ENCODE data around the gene IQGAP2. TPM values are rescaled to one million over a fixed set of nuclear protein-coding genes. Genes with fewer than 3 reads are reported as not detected.

IQGAP2 gene
- total and polyA plus RNA-seq, 9 of the 15 experiments (the other 6 are each of a cell fraction or from before 2014, with no cell fraction given): 8.7 to 23.2 (median 17.4) TPM

GRCh38 chr5:76714751-76715485 is 311.8 kb downstream of the IQGAP2 start:
- Histone ChIP-seq H3K4me1 (replicated peaks in 1 of 2; ENCODE audit: control insufficient read depth in 2 of 2, insufficient read depth in 2 of 2, low read length in 2 of 2) (peaks cover 8 to 18% of the 10 kb centered on the region in 2 experiments; a peak in 4 of 5 replicates), H3K36me3 (ENCODE audit: control insufficient read depth, insufficient read depth, low read length) (no peaks in the 10 kb centered on the region), H3K9ac (ENCODE audit: insufficient read depth in 1 of 2, low read depth in 2 of 2, low read length in 2 of 2) (peak overlapping the region in 1 of 2 experiments; percentile 81; a peak in 1 of 4 replicates), H3K27ac (ENCODE audit: extremely low read depth, low read depth, low read length) (no peak overlapping the region), H3K79me2 (ENCODE audit: control insufficient read depth, insufficient read depth, low read length) (peaks cover 37% of the 10 kb centered on the region), H3K4me2 (ENCODE audit: insufficient read depth, low read length) (no peak overlapping the region), H3K4me3 (no peak overlapping the region), H3K9me3 (replicated peaks; ENCODE audit: control insufficient read depth, insufficient read depth, low read depth, low read length) (no peaks in the 10 kb centered on the region), H3K27me3 (ENCODE audit: control insufficient read depth in 2 of 2, insufficient read depth in 2 of 2, low read length in 2 of 2) (no peaks in the 10 kb centered on the region), H3K9me1 (ENCODE audit: control insufficient read depth, insufficient read depth, low read length) (no peaks in the 10 kb centered on the region), H4K20me1 (replicated peaks; ENCODE audit: control insufficient read depth, insufficient read depth, low read length) (no peaks in the 10 kb centered on the region), H2AFZ (ENCODE audit: low read depth, low read length) (peak overlapping the region; percentile 97)
- no peak for ATAC-seq
- intact Hi-C loops (cut with micrococcal nuclease): no loop called here
- ChIA-PET CTCF (ENCODE audit: low intra/inter-chr PET ratio) (interaction anchor here (2.3 kb wide), 1 partner anchor 59 kb away, joined by 12 read pairs; no protein-coding TSS in a partner anchor), POLR2A (interaction anchor here (0.5 to 0.6 kb wide), 2 partner anchors 25 to 539 kb away, joined by 3 read pairs; no protein-coding TSS in a partner anchor)
- WGBS (ENCODE audit: insufficient coverage, low coverage, missing lambda C conversion rate): 95% methylated on average over 43 of the region's 52 CpGs
- no peak for FAIRE-seq
- DNase-seq (ENCODE audit: extremely low read depth in 1 of 4, low spot score in 3 of 4): no peak
- BruUV-seq (replicated peaks): no TSS peak
- in situ Hi-C loops (cut with MboI): no loop called here
- TF ChIP-seq NR2F6 (CRISPR knock-in tag; IDR thresholded peaks at IDR 0.05) (no peak), PTTG1 (tag; IDR thresholded peaks at IDR 0.05; ENCODE audit: low read depth) (no peak), EP400 (IDR thresholded peaks at IDR 0.05) (no peak), NR4A1 (CRISPR knock-in tag; IDR thresholded peaks at IDR 0.05) (no peak), NR4A1 (tag; IDR thresholded peaks at IDR 0.05) (no peak), ZBTB33 (CRISPR knock-in tag; IDR thresholded peaks at IDR 0.05) (peak; percentile 96), ATF3 (IDR thresholded peaks at IDR 0.05) (0 out of 2 replicates have a peak, but pooled peaks have one; percentile 15), ATF3 (CRISPR knock-in tag; conservative IDR thresholded peaks at IDR 0.05) (no peak), ZNF121 (CRISPR knock-in tag; conservative IDR thresholded peaks at IDR 0.05) (no peak), SMARCB1 (IDR thresholded peaks at IDR 0.05; ENCODE audit: insufficient read length, low read depth) (no peak), IFI16 (CRISPR knock-in tag; IDR thresholded peaks at IDR 0.05) (no peak), ZNF551 (CRISPR knock-in tag; IDR thresholded peaks at IDR 0.05) (no peak), MBD1 (CRISPR knock-in tag; IDR thresholded peaks at IDR 0.05) (peak; percentile 92; the same call in 1 of the 2 replicates), ZNF668 (CRISPR knock-in tag; IDR thresholded peaks at IDR 0.05) (no peak), ADNP (tag; IDR thresholded peaks at IDR 0.05) (no peak)
- TF ChIP-seq, protein P1, sequence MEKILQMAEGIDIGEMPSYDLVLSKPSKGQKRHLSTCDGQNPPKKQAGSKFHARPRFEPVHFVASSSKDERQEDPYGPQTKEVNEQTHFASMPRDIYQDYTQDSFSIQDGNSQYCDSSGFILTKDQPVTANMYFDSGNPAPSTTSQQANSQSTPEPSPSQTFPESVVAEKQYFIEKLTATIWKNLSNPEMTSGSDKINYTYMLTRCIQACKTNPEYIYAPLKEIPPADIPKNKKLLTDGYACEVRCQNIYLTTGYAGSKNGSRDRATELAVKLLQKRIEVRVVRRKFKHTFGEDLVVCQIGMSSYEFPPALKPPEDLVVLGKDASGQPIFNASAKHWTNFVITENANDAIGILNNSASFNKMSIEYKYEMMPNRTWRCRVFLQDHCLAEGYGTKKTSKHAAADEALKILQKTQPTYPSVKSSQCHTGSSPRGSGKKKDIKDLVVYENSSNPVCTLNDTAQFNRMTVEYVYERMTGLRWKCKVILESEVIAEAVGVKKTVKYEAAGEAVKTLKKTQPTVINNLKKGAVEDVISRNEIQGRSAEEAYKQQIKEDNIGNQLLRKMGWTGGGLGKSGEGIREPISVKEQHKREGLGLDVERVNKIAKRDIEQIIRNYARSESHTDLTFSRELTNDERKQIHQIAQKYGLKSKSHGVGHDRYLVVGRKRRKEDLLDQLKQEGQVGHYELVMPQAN (IDR thresholded peaks at IDR 0.05; ENCODE audit: borderline replicate concordance): no peak
